Activated CD8-positive, alpha-beta memory T cell treated with anti-CD3 and anti-CD28 coated beads for 1 hour (primary cell): ENCODE measurements around the gene BIK.

Source experiments
- DNase-seq, 2 donors: peaks; one replicate each; pipeline ENCODE4 v3.0.0-alpha.2; 2020; ENCODE audit warnings: low read depth in 1 of 2; ENCODE audit errors: extremely low read depth in 1 of 2

The BIK gene

DNA sequence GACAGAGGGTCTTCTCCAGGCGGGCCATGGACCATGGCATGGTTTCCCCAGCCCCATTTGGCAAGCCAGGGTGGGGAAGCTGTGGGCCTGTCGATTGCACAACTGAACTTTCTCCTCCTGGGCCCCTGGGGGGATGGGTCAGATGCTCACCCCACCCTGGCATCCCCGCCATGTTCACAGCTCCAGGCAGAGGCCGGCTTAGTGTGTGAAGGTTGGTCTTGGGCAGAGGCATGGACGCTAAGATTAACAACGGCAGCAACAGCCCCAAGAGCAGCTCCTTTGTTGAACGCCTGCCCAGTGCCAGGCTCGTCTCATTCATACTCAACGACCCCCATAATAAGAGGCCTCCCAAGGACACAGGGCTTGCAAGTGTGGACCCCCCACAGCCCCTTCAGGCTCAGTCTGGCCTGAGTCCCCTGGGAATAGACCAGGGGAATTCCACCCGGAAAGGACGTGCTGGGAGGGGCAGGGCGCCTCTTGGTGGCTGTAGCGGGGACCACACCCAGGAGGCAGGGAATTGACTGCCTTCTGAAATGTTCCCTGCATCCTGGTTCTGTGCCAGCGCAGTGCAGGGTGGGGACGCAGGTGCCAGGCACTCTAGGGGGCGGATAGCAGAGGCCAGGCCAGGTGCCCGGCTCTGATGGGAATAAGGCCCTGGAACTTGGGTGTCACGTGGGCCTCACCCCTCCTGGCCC is 49.1 kb downstream of the BIK start:
- no peak for DNase-seq

DNA sequence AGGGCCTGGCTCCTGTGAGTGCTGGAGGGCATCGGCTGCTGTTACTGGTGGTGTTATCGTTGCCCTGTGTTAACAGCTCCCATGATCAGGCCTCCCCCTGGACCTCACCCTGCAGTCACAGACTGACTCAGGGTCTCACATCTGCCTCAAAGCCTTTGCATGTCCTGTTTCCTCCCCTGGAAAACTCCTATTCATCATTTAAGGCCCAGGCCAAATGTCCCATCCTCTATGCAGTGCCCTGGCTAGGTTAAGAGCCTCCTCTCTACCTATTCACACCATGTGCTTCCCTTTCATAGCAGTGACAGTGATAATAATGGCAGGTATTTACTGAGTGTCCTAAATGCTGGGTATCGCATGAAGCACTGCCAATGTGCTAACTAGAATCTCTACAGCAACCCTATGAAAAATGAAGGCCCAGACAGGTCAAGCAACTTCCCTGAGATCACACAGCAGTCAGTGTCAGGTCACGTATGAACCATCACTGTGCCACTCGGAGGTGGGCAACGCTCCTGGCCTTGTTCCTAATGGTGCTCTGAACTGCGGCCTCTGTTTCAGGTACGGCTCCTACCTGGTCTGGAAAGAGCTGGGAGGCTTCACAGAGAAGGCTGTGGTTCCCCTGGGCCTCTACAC is 50.1 kb downstream of the BIK start:
- DNase-seq, result no peak

DNA sequence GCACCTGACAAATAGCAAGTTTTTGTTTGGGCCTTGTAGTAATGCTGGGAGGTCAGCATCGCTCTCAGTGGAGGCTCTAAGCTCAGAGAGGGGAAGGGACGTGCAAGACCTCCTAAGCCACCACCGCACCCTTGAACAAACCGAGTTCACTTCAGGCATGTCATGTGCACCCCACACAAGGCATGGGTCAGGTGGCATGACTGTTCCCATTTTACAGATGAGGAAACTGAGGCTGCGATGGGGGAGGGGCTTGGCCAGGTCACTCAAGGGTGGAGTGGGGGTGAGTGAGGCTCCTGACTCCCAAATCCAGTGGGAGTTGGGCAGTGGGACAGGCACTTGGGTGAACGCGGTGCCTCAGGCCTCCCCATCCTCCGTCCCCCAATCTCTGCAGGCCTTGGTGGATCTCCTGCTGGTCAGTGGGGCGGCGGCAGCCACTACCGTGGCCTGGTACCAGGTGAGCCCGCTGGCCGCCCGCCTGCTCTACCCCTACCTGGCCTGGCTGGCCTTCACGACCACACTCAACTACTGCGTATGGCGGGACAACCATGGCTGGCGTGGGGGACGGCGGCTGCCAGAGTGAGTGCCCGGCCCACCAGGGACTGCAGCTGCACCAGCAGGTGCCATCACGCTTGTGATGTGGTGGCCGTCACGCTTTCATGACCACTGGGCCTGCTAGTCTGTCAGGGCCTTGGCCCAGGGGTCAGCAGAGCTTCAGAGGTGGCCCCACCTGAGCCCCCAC is 52.0 kb downstream of the BIK start:
- no peak for DNase-seq

DNA sequence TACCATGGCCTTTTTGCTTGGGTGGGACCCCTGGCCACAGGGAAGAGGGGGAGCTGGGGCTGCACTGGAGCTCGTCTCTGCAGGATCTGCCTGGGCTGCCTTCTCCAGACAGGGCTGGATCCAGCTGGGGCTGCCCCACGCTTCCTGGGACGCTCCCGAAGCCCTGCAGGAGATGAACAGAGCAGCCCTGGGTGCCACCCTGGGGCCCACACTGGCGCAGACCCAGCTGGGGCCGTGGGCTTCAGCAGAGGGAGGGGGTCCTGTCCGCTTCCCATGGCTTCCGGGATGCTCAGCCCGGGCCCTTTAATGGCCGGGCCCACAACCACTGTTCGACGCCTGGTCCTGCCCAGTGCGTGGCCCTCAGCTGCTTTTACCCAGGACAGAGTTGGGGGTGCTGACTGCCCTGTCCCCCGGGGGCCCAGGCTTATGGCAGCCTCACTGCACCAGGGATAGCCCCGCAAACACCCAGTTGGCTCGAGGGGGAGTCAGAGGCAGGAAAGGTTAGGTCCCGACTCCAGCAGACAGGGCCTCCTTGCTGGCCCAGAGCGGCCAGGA is 52.8 kb downstream of the BIK start:
- DNase-seq, result no peak

DNA sequence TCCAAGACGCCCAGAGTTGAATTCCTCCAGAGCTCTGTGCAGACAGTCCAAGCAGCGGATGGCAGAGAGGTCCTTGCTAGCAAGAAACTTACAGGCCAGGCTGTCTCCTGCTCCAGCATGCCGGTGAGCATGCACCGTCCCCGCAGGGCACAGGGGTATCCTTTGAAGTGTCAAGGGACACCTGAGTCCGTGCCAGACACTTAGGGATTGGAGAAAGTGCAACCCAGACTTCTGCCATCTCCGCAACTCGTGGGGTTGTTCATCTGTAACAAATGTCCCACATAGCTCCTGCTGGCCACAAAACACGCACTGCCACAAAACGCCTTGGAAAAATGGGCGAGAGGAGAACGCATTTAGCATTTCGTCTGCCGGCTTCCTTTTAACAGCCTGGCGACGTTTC is 54.1 kb downstream of the BIK start:
- no peak for DNase-seq

DNA sequence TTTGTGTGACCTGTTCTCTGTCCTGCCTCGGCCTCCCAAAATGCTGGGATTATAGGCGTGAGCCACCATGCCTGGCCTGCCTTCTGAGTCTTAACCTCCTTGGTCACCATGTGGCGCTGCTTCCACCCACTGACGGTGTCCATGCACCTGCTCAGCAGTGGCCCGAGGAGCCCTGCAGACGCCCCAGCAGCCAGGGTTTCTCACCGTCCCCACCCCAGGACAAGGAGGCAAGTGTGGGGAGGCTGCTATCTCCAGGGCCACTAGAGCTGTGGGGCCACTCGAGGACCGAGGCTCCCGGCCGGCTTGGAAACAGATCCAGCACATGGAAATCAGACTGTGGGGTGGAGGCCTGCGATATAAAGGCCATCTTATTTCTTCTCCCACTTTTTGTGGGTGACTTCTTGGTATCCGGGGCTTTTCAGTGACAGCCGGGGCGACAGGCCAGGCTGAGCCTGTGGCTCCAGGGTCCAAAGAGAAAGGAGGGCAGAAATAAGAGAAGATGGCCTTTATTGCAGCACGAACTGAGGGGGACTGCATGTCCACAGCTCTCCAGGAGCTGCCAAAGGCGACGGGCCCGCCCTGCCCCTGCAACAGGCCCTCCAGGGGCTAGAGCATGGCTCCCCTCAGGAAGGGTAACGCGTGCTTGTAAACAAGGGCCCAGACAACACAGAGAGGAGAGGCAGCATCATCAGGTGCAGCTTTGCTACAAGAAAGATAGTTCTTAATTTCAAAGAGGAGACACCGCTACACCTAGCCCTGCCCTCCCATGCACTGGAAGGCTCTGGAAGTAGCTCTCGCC is 55.8 kb downstream of the BIK start:
- no peak for DNase-seq

DNA sequence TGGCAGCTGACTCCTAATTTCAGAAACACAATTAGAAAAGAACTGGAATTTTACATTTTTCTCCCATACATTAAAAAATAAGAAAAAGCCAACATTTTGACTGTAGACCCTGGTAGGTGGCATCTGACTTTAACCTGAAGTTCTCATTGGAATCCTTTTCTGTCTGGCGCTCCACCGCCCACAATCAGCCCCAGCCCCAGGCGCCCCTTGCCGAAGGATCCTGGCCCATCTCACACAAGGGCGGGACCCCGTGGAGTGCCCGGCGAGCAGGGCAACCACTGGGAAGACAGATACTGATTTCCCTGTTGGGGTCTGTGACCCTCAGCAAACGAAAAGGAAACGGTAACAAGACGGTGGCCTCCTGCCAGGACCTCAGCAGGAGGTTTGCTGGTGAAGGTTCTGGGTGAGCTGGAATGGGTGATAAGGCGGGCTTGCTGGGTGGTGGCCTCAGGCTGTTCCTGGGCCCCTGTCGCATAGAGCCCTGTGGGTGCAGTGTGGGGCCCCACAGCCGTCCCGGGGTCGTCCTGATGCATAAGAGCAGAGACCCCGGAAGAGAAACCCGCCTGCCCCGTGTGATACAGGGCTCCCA is 56.5 kb downstream of the BIK start:
- DNase-seq, result no peak

DNA sequence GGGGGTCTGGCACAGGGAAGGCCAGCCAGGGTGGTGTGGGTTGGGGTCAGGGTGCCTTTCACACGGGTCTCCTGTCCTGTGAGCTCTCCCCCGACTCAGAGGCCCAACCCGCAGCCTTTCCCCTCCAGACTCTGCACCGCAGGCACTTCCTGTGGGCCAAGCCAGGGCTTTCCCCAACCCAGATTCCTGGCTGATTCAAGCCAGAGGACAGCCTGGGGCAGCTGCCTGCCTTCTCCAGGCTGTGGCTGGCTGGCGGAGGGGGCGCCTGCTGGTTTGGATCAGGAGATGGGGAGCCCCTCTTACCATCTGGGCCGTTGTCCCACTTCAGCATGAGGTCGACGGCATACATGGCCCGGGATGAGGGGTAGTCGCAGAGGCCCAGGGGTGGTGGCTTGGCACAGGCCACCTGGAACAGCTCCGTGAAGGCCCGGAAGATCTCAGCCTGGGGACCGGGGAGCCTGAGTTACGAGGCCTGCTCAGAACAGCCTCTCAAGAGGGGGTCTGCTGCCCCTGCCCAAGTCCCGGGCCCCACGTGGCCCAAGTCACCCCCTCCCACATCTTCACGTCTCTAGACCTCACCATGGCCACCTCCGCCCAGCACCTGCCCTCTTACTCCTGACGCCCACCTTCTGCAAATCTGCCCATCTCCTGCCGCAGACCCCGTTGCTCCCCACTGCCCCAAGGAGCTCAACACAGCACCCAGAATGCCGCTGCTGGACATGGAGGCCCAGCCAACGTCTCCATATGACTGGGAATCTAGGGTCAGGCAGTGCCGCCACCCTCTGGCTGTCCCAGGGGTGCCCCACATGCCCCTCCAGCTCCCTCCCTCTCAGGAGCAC is 58.1 kb downstream of the BIK start:
- DNase-seq, result no peak

DNA sequence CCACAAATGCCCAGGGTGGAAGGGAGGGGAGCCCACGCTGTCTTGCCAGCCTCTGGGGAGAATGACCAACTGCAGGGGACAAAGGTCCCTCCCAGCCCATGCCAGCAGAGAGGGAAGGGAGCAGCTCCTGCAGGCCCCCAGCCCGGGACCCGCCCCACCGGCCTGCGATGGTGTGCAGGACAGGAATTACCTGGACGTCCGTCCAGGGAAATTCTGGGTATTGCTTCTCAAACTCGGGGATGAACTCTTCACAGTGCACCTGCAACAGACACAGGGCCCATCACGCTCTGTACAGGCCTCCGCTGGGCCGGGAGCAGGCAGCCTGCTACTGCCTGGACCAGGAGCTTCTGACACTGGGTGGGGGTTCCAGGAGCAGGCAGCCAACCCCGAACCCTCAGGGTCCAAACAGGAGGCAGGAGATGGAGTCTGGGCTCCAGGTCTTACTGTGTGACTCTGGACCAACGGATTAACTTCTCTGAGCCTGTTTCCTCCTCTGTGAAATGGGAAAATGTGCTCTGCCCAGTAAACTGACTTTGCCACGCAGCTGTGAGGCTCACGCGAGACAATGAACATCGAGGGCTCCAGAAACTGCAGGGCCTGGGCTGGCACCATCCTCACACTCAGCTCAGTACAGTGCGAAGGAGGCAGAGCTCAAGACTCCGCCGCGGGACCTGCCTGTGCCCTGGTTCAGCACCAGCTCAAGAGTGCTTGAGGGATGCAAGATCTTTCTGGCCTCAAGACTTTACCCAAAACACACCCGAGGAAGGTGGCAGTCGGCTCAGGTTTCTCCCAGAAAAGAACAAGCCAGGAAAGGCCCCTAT is 59.0 kb downstream of the BIK start:
- DNase-seq, result no peak

DNA sequence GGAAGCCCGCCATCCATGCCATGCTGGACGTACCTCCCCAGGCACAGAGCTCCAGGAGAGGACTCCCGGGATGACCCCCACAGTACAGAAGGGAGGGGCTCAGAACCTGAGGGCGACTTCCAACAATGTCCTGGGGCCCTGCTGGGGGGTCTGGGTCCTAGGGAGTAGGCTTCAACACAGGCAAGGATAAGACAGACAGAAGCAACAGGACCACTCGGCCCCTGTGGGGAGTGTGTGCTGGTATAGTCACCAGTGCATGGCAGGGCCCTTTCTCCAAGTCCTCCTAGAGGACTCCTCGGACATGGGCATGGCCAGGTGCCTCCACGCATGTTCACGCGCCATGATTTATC is 59.6 kb downstream of the BIK start:
- no peak for DNase-seq

DNA sequence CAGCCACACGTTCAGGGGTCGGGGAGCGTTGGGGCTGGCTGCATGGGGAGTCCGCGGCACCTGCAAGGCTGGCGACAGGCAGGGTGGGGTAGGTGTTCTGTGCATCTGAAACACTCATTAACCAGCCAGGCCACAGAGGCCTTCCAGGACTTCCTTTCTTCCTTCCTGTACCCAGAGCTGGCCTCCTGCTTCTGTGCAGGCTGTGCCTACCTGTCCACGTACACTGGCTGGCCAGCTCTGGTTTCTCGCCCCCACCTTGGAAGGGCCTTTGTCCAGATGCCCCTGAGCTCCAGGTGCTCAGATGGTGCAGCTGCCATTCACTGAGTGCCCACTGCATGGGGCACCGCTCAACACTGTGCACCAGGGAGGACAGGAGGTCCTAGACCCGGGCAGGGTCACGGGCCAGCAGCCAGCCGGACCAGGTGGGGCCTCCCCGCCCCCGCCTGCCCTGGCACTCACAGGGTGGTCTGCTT is 60.5 kb downstream of the BIK start:
- no peak for DNase-seq

DNA sequence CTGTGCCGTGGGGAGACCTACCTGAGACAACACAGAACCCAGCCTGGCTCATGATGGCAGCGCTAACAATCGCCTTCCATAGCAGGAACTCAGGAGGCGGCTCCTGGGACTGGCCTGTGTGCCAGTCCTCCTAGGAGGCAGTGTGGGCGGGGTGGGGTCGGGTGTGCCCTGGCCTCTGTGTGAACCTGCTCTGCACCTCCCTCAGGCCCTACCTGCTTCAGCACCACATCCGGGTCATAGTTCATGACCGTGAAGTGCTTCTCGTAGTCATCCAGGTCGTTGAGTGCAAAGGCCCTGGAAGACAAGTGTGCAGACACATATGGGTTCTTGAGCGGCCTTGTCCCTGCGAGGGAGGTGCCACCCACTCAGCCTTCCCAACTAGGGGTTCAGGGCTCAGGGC is 61.1 kb downstream of the BIK start:
- no peak for DNase-seq

DNA sequence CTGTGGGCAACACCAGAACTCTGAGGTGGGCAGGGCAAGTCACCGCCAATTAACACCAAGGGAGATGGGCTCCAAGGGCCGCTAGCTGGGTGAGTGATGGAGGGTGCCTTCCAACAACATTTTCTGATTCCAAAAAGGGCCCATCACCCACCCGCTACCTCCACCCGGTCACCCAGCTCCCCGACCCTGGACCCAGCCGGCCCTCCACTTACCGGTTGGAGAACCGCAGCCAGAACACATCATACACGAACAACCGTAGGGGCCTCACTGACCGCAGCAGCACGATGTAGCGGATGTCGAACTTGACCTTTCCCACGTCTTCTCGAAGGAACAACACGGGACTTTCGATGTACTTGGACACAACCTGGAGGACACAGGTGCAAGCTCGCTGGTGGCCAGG is 61.6 kb downstream of the BIK start:
- DNase-seq, result no peak

DNA sequence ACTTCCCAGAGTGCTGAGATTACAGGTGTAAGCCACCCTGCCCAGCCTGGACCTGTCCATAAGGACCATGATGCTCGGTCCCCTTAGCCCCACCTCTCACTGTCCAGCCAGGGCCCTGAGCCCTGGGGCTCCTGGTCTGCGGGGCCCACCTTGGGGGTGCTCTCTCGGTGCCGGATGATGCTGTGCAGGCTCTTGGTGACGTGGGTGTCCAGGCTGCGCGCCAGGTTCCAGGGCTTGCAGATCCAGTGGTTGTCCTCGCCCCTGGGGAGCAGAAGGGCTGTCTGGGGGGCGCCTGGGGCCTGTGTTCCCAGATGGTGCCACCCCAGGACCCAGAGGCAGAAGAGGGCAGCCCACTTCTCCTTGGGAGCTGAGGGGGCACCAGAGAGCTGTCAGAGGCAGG is 63.0 kb downstream of the BIK start:
- DNase-seq, result no peak

DNA sequence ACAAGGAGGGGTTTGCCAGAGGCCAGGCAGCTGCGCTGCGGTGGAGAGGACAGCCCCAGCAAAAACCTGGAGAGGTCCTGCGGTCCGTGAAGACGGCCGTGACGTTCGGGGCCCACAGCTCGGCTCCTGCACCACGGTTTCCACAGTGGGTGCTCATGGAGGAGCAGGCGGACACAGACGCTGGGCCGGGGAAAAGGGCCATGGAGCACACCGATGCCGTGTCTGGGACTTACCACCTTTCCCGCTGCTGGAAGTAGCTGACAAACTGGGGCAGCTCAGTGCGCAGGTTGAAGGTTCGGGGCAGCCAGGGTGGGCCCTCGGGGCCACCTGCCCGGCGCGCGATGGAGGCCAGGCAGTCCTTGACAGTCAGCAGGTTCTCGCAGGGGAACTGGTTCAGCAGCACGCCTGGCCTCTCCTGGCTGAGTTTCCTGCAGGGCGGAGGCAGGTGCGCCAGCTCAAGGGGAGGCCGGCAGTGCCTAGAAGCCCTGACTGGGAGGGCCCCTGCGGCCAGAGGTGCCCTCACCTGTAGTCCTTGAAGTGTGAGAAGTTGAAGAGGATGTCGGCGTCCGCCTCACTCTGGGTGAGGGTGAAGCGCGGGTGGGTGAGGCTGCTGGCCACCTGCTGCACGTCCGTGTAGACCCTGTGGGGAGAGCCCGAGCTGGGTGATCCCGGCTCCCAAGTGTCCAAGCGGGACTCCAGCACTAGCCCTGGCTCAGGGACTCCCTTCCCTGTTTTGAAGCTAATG is 63.6 kb downstream of the BIK start:
- no peak for DNase-seq

DNA sequence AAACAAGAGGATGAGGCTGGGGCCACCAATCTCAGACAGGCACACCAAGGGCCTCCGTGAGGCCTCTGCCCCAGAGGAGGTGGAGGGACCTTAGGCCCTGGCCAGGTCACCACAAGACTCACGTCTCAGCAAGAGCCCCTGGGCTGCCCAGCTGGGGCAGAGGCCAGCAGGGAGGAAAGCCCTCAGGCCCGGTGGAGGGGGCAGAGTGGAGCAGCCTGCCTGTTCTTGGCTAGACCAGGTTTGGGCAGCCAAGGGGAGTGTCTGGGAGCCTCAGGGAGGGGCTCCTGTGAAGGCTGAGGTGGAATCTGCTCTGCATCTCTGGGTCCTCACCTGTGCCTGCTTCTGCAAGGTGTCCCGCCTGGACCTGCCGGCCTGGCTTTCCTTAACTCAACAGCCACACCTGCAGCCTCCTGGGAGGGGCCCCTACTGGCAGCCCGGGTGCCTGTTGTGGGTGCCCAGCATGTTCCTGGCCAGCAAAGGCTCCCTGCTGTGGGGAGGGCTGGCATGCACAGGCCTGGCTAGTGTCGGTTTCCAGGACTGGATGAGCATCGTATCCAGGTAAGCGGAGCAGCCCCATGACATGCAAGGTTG is 64.5 kb downstream of the BIK start:
- no peak for DNase-seq

DNA sequence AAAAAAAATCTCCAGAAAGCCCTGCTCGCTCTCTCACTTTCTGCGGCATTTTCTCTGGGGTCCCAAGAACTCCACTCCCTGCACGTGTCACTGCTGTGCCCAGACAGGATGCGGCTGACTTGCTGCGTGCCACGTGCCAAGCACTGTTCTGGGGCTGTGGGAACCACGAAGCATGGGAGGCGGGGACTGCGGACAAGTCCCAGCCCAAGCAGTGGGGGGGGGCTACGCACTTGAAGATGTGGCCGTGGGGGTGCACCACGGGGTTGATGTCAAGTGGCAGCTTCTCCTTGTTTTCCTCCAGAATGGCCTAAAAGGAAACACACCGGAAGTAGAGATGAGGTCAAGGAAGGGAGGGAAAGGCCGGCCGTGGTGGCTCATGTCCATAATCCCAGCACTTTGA is 65.5 kb downstream of the BIK start:
- DNase-seq, result no peak

DNA sequence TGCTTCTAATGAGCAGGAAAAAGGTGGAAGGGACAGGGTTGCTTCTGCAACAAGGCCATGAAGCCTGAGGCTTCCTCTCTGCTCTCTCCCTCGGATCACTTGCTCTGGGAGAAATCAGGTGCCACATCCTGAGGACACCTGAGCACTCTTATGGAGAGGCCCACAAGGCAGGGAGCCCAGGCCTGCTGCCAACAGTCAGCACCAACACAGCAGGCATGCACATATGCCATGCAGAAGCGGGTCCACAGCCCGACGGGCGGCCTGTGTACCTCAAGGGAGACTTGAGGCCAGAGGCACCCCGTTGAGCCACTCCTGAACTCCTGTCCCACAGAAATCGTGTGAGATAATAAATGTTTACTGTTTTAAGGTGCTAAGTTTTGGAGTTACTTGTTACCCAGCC is 66.9 kb downstream of the BIK start:
- DNase-seq, result no peak
